NCI-H446 (cell line): ENCODE results near the gene CDK5.
"Not testable (repeated sequence)": the region's sequence is repeated elsewhere in the genome, so short reads cannot be mapped to it uniquely, and the experiment has no call there.

Experiments
- DNase-seq, 2 experiments: peaks; one replicate each; lab custom pipeline; 2025; lab: John Stamatoyannopoulos, UW

CDK5 gene

DNA sequence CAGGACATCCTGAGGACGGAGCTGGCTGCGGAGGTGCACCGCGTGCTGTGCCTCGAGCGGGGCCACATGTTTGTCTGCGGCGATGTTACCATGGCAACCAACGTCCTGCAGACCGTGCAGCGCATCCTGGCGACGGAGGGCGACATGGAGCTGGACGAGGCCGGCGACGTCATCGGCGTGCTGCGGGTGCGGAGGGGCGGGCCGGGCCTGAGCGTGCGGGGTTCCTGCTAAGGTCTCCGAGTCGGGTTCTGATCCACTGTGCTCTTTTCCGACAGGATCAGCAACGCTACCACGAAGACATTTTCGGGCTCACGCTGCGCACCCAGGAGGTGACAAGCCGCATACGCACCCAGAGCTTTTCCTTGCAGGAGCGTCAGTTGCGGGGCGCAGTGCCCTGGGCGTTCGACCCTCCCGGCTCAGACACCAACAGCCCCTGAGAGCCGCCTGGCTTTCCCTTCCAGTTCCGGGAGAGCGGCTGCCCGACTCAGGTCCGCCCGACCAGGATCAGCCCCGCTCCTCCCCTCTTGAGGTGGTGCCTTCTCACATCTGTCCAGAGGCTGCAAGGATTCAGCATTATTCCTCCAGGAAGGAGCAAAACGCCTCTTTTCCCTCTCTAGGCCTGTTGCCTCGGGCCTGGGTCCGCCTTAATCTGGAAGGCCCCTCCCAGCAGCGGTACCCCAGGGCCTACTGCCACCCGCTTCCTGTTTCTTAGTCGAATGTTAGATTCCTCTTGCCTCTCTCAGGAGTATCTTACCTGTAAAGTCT, 43.8 kb downstream of the CDK5 start:
- no peak for DNase-seq

GRCh38 chr7:151013356-151013732, 44.4 kb downstream of the CDK5 start:
- no peak for DNase-seq

DNA sequence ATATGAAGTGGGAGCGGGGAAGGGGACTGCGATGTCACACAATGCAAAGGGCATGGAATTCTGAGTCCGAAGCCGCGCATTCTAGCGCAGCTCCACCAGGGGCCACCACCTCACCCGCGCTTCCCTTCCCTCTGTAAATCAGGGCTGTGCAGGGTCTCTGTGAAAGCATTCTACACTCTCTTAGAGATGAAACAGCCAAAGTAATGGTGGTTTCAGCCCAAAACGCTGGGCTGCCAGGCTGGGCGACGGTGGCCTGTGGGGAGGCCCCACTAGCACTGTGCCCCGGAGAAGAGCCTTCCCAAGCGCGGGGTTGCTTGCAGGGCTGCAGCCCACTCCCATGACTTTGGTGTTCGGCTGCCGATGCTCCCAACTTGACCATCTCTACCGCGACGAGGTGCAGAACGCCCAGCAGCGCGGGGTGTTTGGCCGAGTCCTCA, 44.8 kb downstream of the CDK5 start:
- peak in 1 of 2 experiments; percentile 16 for DNase-seq

- no peak for DNase-seq
Measured at GRCh38 chr7:151012031-151012692, 45.5 kb downstream of the CDK5 start.

DNA sequence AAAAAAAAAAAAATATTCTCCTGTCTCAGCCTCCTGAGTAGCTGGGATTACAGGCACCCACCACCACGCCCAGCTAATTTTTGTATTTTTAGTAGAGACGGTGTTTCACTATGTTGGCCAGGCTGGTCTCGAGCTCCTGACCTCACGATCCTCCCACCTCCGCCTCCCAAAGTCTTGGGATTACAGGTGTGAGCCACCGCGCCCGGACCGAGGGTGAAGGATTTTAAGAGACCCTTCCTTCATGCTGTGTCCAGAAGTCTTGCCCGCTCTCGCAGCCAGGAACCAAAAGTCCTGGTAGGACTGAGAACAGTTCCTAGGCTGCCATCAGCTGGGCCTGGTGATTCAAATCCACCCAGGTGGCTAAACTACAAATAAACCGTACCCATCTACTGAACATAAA, 46.1 kb downstream of the CDK5 start:
- DNase-seq, result not testable (repeated sequence)

DNA sequence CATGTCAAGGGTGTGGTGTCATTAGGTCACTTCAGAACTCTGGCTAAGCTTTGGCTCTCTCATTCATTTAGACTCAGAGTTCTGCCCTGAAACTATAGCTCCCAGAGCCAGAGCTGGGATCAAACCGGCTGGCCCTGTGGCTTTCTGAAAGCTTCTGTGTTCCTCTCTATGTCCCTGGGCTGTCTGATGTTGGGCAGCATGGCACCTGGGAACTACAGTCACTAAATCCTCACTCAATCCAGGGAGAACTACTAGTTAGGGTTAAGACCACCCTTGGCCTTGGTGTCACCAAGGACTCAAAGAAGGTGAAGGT, 46.6 kb downstream of the CDK5 start:
- DNase-seq, result no peak

DNA sequence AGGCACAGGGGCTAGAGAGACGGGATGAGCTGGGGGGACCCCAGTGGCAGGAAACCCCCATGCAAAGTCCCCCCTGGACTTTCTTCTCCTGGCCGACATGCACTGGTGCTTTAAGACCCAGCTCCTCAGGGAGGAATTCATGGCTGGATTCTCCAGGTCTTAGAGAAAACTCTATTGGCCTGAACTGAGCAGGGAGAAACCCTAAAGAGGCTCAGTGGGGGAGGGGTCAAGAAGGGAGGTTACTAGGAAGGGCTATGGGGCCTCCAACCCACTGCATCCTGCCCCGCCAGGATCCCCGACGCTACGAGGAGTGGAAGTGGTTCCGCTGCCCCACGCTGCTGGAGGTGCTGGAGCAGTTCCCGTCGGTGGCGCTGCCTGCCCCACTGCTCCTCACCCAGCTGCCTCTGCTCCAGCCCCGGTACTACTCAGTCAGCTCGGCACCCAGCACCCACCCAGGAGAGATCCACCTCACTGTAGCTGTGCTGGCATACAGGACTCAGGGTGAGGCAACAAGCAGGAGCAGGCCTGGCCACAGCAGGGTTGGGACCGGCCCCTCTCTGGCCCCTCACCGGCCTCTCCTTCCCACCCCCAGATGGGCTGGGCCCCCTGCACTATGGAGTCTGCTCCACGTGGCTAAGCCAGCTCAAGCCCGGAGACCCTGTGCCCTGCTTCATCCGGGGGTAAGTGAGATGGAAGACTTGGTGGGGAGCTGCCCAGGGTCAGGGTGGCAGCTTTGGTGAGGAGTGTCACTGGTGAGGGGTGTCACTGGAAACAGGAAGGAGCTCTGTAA, 47.2 kb downstream of the CDK5 start:
- DNase-seq, result no peak

DNA sequence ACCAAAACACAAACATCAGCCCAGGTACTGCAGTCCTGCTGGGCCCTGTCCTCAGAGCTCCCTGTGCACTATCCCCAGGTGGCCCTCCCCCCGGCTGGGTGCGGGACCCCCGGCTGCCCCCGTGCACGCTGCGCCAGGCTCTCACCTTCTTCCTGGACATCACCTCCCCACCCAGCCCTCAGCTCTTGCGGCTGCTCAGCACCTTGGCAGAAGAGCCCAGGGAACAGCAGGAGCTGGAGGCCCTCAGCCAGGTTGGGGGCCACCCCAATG, 47.7 kb downstream of the CDK5 start:
- DNase-seq, result no peak

DNA sequence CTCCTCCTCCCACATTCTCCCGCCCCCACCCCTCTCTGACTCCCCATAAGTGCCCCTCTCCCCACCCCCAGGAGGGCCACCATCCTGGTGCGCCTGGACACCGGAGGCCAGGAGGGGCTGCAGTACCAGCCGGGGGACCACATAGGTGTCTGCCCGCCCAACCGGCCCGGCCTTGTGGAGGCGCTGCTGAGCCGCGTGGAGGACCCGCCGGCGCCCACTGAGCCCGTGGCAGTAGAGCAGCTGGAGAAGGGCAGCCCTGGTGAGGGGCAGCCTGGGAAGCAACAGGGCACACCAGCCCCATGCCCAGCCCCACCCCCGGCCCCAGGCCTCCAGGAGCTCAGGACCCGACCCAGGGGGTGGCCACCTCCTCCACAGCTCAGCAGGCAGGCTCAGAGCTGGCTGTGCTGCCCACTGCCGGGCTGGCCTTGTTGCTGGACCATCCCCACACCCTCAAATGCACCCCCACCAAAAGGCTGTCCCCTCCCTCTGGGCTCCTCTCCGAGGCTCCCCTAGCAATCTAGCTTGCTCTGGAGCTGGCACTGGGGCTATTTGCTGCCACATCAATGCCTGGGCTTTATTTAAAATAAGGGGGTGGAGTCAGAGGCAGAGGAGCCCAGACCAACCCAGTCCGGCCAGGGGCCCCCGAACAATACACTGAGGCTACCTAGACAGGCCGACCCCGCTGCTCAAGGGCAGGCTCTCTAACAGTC, 48.2 kb downstream of the CDK5 start:
- DNase-seq, result no peak

DNA sequence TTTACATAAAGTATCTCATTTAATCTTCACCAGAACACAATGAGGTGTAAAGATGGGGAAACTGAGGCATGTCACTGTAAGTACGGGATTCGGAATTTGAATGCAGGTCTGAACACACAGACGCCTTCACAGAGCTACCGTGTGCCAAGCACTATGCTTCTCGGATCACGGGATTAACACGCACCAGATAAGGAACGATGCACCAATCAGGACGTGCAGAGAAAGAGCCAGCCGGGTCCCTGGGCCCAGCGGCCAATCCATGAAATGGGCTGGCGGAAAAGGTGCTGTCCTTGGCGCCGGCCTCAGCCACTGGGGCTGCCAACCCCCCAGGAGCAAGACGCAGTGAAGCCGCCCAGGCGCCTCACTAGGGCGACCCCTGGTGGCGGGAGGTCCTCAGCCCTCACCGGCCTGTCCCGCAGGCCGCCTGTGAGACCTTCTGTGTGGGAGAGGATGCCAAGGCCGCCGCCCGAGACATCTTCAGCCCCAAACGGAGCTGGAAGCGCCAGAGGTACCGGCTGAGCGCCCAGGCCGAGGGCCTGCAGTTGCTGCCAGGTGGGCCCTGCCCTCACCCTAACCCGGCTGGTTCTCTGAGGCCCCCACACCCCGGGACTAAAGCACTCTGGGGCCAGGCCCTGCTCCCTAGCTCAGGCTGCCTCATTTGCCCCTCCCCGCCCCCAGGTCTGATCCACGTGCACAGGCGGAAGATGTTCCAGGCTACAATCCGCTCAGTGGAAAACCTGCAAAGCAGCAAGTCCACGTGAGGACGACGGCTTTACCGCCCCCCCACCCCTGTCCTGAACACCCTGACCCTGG, 49.0 kb downstream of the CDK5 start:
- no peak for DNase-seq

- DNase-seq, result no peak
Measured at GRCh38 chr7:151008143-151008510, 49.6 kb downstream of the CDK5 start.

- DNase-seq, result no peak
Measured at GRCh38 chr7:151007469-151007898, 50.2 kb downstream of the CDK5 start.

DNA sequence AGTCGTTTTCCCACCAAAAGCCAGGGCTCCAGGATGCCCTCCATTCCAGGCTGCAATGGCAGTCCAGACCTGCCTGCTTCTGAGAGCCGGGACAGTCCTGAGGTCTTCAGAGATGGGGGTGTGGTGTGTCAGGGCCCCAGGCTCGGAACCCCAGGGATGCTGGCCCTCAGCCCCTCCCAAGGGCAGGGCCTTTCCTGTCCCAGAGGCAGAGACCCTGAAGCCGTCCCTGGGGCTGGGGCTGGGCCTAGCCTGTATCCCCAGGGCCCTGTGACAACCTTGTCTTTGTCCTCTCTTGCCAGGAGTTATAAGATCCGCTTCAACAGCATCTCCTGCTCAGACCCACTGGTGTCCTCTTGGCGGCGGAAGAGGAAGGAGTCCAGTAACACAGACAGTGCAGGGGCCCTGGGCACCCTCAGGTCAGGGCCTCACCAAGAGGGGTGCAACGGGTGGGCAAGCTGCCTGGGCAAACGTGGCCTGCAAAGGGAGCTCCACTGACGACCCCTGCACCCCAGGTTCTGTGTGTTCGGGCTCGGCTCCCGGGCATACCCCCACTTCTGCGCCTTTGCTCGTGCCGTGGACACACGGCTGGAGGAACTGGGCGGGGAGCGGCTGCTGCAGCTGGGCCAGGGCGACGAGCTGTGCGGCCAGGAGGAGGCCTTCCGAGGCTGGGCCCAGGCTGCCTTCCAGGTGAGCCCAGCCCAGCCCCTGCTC, 51.0 kb downstream of the CDK5 start:
- no peak for DNase-seq

GRCh38 chr7:151005566-151005965, 52.1 kb downstream of the CDK5 start:
- no peak for DNase-seq
